C4-2B (cell line): ENCODE measurements around the gene DHX32.
"Not testable (repeated sequence)": the region's sequence is repeated elsewhere in the genome, so short reads cannot be mapped to it uniquely, and the experiment has no call there.

Experiments
- CTCF ChIP-seq: fragments of 450-650 bp; conservative IDR thresholded peaks from 2 replicates; pipeline ENCODE4 v1.5.1; 2017; ENCODE audit warnings: mild to moderate bottlenecking
- ZFX ChIP-seq: fragments of 450-650 bp; IDR thresholded peaks from 2 replicates; pipeline ENCODE4 v1.6.1; 2017

- TF ChIP-seq CTCF = not testable (repeated sequence)
- peak; percentile 95 for TF ChIP-seq ZFX
Observed at GRCh38 chr10:125896088-125896934, 15.2 kb upstream of the DHX32 start, which contains the start of gene FANK1.
